HG02588 (cell line): ENCODE results near the gene SDR42E2.
"Not testable (repeated sequence)": the region's sequence is repeated elsewhere in the genome, so short reads cannot be mapped to it uniquely, and the experiment has no call there.

Source experiments
- ATAC-seq: cut with Tn5 transposase; IDR thresholded peaks from one replicate; pipeline ENCODE4 v1.9.1; 2021; ENCODE audit warnings: mild to moderate bottlenecking, moderate library complexity; ENCODE audit not compliant: unreplicated experiment

Gene SDR42E2

GRCh38 chr16:22161999-22162655 is at the start of gene SDR42E2:
TSS of gene SDR42E2 (plus strand) at chr16:22162506. CDS start at chr16:22165583, 3,077 bp downstream.
- ATAC-seq = no peak

GRCh38 chr16:22116095-22116700 is 46.1 kb upstream of the SDR42E2 start:
- ATAC-seq = no peak

- ATAC-seq = no peak
These were observed 44.7 kb upstream of the SDR42E2 start for GRCh38 chr16:22117609-22118008.

- ATAC-seq = no peak
These were observed 41.9 kb upstream of the SDR42E2 start for GRCh38 chr16:22120440-22120839.

- ATAC-seq = no peak
These were observed 40.1 kb upstream of the SDR42E2 start for GRCh38 chr16:22122239-22122638.

GRCh38 chr16:22123146-22123545 is 39.2 kb upstream of the SDR42E2 start:
- ATAC-seq = no peak

- ATAC-seq = no peak
These were observed 38.4 kb upstream of the SDR42E2 start for GRCh38 chr16:22123759-22124490.

GRCh38 chr16:22124583-22125284 is 37.6 kb upstream of the SDR42E2 start:
- ATAC-seq = no peak

- ATAC-seq = no peak
These were observed 36.2 kb upstream of the SDR42E2 start for GRCh38 chr16:22126037-22126558.

GRCh38 chr16:22128537-22128936 is 33.8 kb upstream of the SDR42E2 start:
- not testable (repeated sequence) for ATAC-seq

GRCh38 chr16:22130528-22130927 is 31.8 kb upstream of the SDR42E2 start:
- no peak for ATAC-seq

GRCh38 chr16:22132801-22133200 is 29.5 kb upstream of the SDR42E2 start:
- no peak for ATAC-seq

GRCh38 chr16:22138482-22138881 is 23.8 kb upstream of the SDR42E2 start:
- ATAC-seq = no peak

GRCh38 chr16:22139008-22139407 is 23.3 kb upstream of the SDR42E2 start:
- ATAC-seq = no peak

- no peak for ATAC-seq
These were observed 22.6 kb upstream of the SDR42E2 start for GRCh38 chr16:22139732-22140131.

- no peak for ATAC-seq
These were observed 20.5 kb upstream of the SDR42E2 start for GRCh38 chr16:22141767-22142166.

GRCh38 chr16:22144520-22144919 is 17.8 kb upstream of the SDR42E2 start:
- ATAC-seq = no peak

GRCh38 chr16:22147853-22148252 is 14.5 kb upstream of the SDR42E2 start:
- ATAC-seq = no peak

- no peak for ATAC-seq
These were observed 10.9 kb upstream of the SDR42E2 start for GRCh38 chr16:22151246-22151998.

- no peak for ATAC-seq
These were observed 10.0 kb upstream of the SDR42E2 start for GRCh38 chr16:22152316-22152715.
